Vagina (tissue), 2 donors: Measurements from ENCODE around the gene SMCO1.
"Not testable (repeated sequence)": the region's sequence is repeated elsewhere in the genome, so short reads cannot be mapped to it uniquely, and the experiment has no call there.

Experiments used
- CTCF ChIP-seq, 3 experiments: fragments of 450-650 bp in 2 of 3; fragments of 200-600 bp in 1 of 3; sonication (generic) in 1 of 3; IDR thresholded peaks; one replicate each; pipeline ENCODE4 v1.5.1; 2017 to 2019; ENCODE audit warnings: antibody characterized with exemption in 3 of 3, mild to moderate bottlenecking in 2 of 3, moderate library complexity in 2 of 3
- POLR2AphosphoS5 ChIP-seq, 2 donors: sonication (generic); formaldehyde crosslinking; IDR thresholded peaks; one replicate each; pipeline ENCODE4 v1.9.0; 2017; ENCODE audit warnings: antibody characterized with exemption in 2 of 2, mild to moderate bottlenecking in 2 of 2, low read depth in 1 of 2; ENCODE audit not compliant: insufficient read depth in 1 of 2

GRCh38 chr3:196521291-196521690 lies 6.1 kb upstream of the SMCO1 start:
- TF ChIP-seq CTCF (IDR thresholded peaks at IDR 0.05); POLR2AphosphoS5 (IDR thresholded peaks at IDR 0.05; ENCODE audit: insufficient read depth in 1 of 2, low read depth in 1 of 2): not testable (repeated sequence)
